Sciatic nerve (tissue), 2 donors: Measurements from ENCODE around the gene SORCS2. TPM values are rescaled to one million over a fixed set of nuclear protein-coding genes. Genes with fewer than 3 reads are reported as not detected.

Source experiments
- ATAC-seq: fragments of 200-7000 bp; cut with Tn5 transposase; one replicate; pipeline ENCODE4 v1.9.1; 2020; ENCODE audit warnings: mild to moderate bottlenecking, moderate library complexity
- DNase-seq: peaks from one replicate; pipeline ENCODE4 v3.0.0-alpha.2; 2020; ENCODE audit warnings: low spot score
- intact Hi-C: fragments of 100-400 bp; cut with DNase I; formaldehyde crosslinking; loops from one replicate; pipeline ENCODE4 v1.14.2; 2022
- total RNA-seq: library from RNA; stranded (reverse); fragmentation: NEBNext Ultra II Directional; extraction: Animal tissue kit (Norgen Biotek cat#: 25700); gene quantifications from one replicate; pipeline ENCODE4 v1.2.1, GENCODE V29; 2021
- donor health status: DM: no; HTN: no; CAD: no.
- donor health status: DM: no; HTN: no; CAD: no.

The SORCS2 gene
- total RNA-seq, 1 donor from 2014 or later, result 52.5 TPM

GRCh38 chr4:7721984-7722551, 529.7 kb downstream of the SORCS2 start:
- DNase-seq, result no peak
- intact Hi-C loops, result no loop called here
- ATAC-seq, result no peak

DNA sequence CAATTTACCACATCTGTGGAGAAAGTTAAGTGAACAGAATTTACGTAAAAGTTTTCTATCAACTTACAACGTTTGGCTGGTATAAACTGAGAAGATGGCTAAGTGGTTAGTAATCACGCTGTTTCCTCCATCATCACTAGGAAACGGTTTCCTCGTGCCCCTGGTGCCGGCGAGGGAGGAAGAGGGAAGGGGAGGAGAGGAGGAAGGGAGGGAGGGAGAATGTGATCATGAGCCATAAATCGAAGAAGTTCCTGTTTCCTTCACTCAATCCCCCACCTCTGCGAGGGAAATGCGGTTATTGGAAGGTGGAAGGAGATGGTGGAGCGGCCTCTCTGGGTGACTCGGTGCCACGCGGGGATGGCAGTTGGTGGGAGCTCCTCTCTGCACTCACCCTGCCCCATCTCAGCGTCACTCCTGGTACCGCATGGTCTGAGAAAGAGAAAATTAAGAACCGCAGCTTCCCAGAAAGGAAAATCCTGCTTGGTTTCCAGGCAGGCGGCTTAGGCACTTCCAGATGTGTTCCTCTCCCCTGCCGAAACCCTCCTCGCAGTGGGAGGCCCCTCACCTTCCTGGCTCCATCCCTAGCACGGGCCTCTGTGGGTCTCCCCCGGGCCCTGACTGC, 530.5 kb downstream of the SORCS2 start:
- intact Hi-C loops, result no loop called here
- DNase-seq, result no peak
- no peak for ATAC-seq

DNA sequence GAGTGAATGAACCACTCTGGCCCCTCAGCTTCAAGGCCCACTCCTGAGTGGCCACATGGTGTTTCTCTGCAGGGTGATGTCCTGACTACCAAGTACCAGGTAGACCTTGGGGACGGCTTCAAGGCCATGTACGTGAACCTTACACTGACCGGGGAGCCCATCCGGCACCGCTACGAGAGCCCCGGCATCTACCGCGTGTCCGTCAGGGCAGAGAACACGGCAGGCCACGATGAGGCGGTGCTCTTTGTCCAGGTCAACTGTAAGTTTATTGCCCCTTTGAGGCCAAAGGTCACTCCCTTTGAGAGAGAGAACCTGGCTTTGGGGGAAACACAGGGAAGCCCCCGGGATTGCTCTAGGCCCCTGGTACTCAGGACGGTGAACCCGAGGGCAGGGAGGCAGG, 531.3 kb downstream of the SORCS2 start:
- intact Hi-C loops, result no loop called here
- DNase-seq (no peak), ATAC-seq (no peak)

- no peak for ATAC-seq
- intact Hi-C loops, result no loop called here
Measured at GRCh38 chr4:7725951-7726350, 533.6 kb downstream of the SORCS2 start.

DNA sequence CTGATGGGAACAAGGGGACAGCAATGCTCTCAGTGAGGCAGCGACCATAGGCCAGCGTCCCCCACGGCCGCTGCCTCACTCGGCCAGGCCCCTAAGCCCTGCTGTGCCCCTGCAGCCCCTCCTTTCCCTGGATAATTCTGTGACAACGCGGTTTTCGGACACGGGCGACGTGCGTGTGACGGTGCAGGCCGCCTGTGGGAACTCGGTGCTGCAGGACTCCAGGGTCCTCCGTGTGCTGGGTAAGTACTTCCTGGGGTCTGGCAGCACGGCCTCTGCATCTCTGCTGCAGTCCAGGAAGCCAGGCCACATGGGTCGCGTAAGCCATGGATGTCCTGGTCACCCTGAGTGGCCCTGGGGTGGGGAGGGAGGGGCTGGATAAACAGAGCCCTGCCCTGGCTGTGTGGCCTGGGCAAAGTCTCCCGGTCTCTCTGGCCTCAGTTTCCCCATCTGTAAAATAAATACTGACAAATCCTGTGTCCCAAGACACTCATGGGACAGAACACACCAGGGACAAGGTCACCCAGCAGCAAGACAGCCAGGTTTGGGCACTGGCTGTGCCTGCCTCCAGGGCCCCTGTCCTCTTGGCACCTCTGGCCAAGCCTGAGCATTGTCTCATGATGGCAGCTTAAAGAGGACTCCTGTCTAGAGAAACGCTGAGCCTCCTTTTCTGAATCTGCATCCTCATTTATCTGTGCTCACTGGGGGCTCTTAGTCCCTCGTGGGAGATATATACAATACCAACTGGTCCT, 534.5 kb downstream of the SORCS2 start:
- ATAC-seq, result no peak
- intact Hi-C loops, result no loop called here
- no peak for DNase-seq

More at GRCh38 chr4:7725951-7726350, 533.6 kb downstream of the SORCS2 start:
- no peak for DNase-seq

- DNase-seq (no peak), ATAC-seq (no peak)
- intact Hi-C loops, result no loop called here
Measured at GRCh38 chr4:7727749-7728148, 535.4 kb downstream of the SORCS2 start.

GRCh38 chr4:7731437-7731836, 539.1 kb downstream of the SORCS2 start:
- intact Hi-C loops, result no loop called here
- DNase-seq, result no peak
- no peak for ATAC-seq

DNA sequence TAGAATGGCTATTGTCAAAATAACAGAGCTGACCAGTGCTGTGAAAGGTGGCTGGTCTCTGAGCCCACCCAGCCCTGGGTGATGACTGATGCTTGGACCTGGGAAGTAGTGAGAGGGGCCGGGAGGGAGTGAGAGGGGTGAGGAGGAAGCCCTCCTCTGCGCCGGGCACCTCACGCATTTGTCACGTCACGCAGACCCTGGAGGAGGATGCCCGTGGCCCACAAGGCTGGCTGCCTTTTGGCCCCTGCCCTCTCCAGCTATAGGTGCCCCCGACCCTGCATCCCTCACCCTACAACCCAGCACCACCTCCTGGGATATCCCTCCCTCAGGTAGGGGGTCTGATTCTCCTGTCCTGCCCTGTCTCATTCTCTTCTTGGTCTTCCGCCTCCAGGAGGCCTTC, 539.9 kb downstream of the SORCS2 start:
- ATAC-seq, result no peak
- no peak for DNase-seq
- intact Hi-C loops, result no loop called here

DNA sequence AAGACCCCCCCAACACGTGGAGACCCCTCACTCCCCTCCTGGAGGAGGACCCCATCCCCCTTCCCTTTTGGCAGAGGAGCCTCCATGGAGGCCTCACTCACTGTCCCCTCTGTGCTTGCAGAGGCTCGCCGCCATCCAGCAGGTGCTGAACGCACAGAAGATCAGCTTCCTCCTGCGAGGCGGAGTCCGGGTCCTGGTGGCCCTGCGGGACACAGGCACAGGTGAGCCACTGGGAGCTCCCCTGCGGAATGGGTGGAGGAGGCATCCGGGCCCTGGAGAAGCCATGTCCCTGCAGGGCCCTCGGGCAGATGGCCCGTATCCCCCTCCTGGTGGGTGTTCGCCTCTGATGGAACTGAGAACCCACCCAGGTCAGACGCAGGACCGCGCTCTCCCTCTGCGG, 540.9 kb downstream of the SORCS2 start:
- intact Hi-C loops, result no loop called here
- ATAC-seq (no peak), DNase-seq (no peak)

GRCh38 chr4:7733801-7734650, 541.7 kb downstream of the SORCS2 start:
- intact Hi-C loops, result no loop called here
- ATAC-seq, result no peak

GRCh38 chr4:7734651-7735260, 542.4 kb downstream of the SORCS2 start:
- intact Hi-C loops, result no loop called here
- ATAC-seq (no peak), DNase-seq (no peak)

More at GRCh38 chr4:7733801-7734650, 541.7 kb downstream of the SORCS2 start:
- no peak for DNase-seq

DNA sequence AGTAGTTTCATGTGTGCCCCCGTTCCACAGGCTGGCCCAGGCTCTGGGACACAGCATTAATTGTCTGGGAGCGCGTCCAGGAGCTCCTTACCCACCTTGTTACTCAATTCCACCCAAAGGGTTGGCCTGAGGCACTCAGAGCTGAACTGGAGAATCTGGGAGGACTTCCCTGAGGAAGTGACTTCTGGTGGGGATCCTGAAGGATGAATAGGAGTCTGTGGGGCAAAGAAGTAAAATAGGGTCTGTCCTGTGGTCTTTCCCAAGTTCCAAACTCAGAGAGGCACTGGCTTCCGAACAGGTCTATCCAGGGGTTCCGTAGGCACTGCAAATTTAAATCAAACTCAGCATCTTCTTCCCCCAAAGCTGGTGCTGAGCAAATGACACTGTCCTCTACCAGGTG, 543.1 kb downstream of the SORCS2 start:
- intact Hi-C loops, result no loop called here
- ATAC-seq (no peak), DNase-seq (no peak)

DNA sequence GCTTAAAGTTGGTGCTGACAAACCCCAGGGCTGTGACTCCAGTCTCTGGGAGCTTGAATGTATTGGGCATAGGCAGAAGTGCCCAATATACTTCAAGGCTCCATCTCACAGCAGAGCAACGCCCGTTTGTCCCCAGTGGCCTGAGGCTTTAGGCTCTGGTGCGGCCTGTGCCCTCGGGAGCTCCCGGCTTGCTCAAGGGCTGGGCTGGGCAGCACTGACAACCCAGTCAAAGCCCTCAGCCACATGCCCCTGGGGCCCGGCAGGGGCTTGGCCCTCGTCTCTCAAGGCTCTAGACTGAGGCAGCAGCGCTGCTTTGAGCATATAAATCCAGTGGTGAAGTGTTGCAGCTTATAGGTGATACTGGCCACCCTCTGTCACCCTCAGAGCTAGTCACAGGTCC, 543.6 kb downstream of the SORCS2 start:
- DNase-seq, result no peak
- no peak for ATAC-seq
- intact Hi-C loops, result no loop called here

DNA sequence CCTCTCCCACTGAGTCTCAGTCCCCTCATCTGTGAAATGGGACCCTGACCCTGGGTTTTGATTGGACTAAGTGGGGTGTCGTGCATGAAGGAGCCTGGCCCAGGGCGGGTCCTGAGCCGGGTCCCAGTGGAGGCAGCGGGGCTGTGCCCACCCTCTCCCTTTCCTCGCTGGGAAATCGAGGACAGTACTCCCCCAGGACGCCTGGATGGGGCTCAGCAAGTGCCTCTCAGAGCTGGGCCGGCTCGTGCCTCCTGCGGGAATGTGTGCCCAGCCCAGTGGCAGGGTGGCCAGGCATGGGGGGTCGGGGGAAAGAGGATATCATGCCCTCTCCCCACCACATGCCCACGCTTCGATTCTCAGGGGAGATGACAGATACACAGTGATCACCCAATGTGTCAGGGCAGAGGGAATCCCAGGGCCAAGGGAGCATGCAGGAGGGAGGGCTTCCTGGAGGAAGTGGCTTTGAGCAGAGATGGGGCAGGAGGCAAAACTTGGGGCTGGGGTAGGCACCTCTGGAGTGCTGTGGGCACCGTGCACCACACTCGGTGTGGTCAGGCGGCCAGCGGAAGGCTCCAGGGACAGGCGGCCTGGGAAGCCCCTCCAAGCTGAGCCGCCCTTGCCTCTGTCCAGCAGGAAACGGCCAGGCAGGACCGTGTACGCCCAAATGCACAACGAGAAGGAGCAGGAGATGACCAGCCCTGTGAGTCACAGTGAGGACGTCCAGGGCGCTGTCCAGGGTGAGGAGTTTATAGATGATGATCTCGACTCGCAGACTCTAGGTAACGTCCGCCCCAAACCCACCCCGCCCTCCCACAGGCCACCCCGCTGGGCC, 544.3 kb downstream of the SORCS2 start:
- DNase-seq, result no peak
- intact Hi-C loops, result no loop called here
- no peak for ATAC-seq

DNA sequence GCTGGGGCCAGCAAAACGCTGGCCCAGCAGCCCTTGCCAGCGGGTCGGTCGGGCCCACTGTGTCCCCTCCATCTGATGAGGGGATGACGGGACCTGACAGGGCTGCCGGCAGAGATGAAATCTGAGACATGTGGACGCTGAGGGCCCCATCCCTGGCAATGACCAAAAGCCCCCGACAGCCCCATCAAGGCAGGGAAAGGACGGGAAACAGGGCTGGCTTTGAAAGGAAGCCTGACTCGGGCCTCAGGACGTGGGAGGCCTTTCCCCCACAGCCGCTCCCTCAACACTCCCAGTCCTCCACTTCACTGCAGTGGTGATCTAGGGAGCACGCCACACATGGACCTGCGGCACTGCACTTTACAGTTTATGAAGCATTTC, 544.9 kb downstream of the SORCS2 start:
- intact Hi-C loops, result no loop called here
- no peak for DNase-seq
- no peak for ATAC-seq

GRCh38 chr4:7737752-7738457, 545.6 kb downstream of the SORCS2 start:
- no peak for ATAC-seq

DNA sequence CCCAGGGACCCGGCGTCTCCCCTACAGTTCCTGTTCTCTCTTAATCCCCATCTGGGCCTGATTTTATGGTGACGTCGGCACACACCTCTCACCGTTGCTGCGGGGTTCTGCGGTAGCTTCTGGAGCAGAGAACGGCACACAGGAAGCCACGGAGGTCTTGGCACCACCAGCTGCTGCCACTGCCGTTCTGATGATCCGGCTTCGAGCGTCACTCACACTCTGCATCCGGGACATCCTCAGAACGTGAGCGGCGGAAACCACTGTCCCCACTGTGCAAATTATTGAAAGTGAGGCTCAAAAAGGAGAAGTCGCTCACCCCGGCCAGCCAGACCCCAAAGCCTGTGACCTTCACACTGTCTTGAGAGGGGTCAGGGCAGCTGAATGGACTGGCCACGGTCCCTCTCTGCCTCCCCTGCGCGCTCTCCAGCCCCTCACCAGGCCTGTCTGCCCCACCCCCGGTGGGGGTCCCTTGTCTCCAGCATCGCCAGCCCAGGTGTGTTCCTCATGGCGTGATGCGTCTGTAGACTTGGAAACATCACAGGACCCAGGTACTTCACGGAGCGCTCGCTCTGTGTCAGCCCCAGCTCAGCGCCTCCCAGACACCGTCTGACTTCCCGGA, 546.2 kb downstream of the SORCS2 start:
- intact Hi-C loops, result no loop called here
- DNase-seq, result no peak
- no peak for ATAC-seq

More at GRCh38 chr4:7737752-7738457, 545.6 kb downstream of the SORCS2 start:
- DNase-seq, result no peak
- intact Hi-C loops, result no loop called here
